OCI-LY3 (cell line): ENCODE results near the gene SERINC3.

Experiments
- EZH2phosphoT487 ChIP-seq: fragments of 200-600 bp; shearing (Covaris generic); IDR thresholded peaks from 2 replicates; pipeline ENCODE4 v1.6.1; 2018; ENCODE audit warnings: antibody characterized with exemption, mixed run types, low read depth
- TF ChIP-seq, protein P1 (sequence below): fragments of 200-600, 300-600 bp; sonication (generic); IDR thresholded peaks from 2 replicates; pipeline ENCODE4 v1.5.1; 2014; ENCODE audit warnings: antibody characterized with exemption, low read length, low read depth

DNA sequence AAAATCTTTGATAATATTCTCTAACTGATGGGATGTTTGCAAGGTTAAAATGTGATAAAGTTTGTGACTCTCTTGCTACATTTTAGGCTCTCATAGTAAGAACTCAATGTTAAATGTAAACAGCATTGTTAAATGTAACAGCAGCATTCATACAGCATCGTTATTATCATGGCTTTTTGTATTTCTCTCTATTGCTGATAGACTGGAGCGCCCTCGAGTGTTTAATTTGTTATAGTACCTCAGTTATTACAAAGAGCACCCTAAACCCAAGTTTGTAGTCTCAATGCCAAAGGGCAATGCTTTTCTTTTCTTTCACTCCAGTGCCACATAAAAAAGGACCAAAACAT lies 61.1 kb downstream of the SERINC3 start:
- TF ChIP-seq, protein P1, sequence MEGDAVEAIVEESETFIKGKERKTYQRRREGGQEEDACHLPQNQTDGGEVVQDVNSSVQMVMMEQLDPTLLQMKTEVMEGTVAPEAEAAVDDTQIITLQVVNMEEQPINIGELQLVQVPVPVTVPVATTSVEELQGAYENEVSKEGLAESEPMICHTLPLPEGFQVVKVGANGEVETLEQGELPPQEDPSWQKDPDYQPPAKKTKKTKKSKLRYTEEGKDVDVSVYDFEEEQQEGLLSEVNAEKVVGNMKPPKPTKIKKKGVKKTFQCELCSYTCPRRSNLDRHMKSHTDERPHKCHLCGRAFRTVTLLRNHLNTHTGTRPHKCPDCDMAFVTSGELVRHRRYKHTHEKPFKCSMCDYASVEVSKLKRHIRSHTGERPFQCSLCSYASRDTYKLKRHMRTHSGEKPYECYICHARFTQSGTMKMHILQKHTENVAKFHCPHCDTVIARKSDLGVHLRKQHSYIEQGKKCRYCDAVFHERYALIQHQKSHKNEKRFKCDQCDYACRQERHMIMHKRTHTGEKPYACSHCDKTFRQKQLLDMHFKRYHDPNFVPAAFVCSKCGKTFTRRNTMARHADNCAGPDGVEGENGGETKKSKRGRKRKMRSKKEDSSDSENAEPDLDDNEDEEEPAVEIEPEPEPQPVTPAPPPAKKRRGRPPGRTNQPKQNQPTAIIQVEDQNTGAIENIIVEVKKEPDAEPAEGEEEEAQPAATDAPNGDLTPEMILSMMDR = peak; percentile 84
- TF ChIP-seq EZH2phosphoT487 = no peak
